NCI-H345 treated with DMSO at 0.1 percent for 48 hours (cell line): Measurements from ENCODE around the gene APPL2.

Source experiments
- DNase-seq: peaks from one replicate; lab custom pipeline; 2025; ENCODE audit not compliant: unreplicated experiment; lab: John Stamatoyannopoulos, UW

APPL2 gene

DNA sequence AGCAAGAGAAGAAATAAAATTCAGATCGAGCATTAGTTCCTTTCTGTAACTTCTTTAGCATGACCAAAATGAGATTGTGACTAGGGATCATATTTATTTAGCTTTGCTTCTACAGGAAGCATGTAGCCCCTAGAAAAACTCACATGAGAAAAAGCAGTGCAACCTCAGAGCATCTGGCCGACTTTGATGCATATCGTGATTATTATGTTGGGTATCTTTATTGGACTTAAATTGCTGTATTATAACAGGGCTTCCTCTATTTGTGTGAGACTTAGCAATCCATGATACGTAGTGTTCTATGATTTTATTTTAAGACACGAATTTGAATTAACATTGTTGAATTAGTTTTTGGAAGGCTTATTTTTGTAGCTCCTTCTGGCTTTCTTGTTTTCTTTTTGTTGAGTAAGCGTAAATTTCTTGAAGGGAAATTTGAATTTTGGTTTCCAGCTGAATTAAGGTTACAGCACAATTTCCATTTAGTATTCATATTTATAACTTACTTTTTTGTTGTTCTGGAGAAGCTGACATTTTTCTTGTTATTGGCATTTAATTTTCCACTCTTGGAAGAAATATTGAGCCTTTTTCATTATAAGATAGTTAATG lies 94.6 kb downstream of the APPL2 start:
- no peak for DNase-seq

DNA sequence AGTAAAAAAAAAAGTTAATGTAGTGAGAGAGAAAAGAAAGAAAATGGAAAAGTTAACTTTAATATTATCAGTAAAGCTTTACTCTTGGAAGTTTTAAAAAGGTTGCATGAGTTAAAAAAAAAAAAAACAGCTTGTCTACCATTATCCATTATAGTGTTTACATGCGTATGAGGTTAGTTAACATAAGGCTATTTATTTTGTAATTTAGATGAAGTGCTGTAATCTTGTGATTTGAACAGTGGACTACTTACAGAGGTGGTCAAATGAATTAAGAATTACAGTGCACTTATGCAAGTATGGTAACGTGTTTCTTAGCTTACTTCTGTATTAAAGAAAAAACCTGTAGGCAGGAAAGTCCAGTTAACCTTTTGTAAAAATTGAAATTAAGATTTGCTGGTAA lies 97.7 kb downstream of the APPL2 start:
- DNase-seq = no peak
